ENCODE results near the gene KIF22.

GRCh38 chr16:29756654-29757053, 33.9 kb upstream of the KIF22 start:
- TF ChIP-seq CTCF (IDR thresholded peaks at IDR 0.05) (no peak), POLR2A (IDR thresholded peaks at IDR 0.05) (no peak)
